Fibroblast of lung (primary cell): ENCODE results near the gene AMER2. TPM values are rescaled to one million over a fixed set of nuclear protein-coding genes. Genes with fewer than 3 reads are reported as not detected.

ENCODE experiments used
- DNase-seq, 2 donors: peaks; one replicate each; pipeline versions ENCODE4 v3.0.0 to v3.0.0-alpha.2; 2010; ENCODE audit warnings: low read depth in 2 of 2
- H2AFZ ChIP-seq: 2 replicates; pipeline ENCODE4 v1.5.1; 2012; ENCODE audit warnings: low read length, control low read depth, inconsistent platforms
- H3K27ac ChIP-seq: 2 replicates; pipeline ENCODE4 v1.5.1; 2011; ENCODE audit warnings: low read length, control low read depth; ENCODE audit not compliant: insufficient read depth
- H3K27me3 ChIP-seq: 2 replicates; pipeline ENCODE4 v1.5.1; 2011; ENCODE audit warnings: mild to moderate bottlenecking, low read length; ENCODE audit not compliant: control insufficient read depth, insufficient read depth
- H3K36me3 ChIP-seq: 2 replicates; pipeline ENCODE4 v1.5.1; 2011; ENCODE audit warnings: low read length; ENCODE audit not compliant: control insufficient read depth, insufficient read depth
- H3K4me1 ChIP-seq: 2 replicates; pipeline ENCODE4 v1.5.1; 2011; ENCODE audit warnings: low read length; ENCODE audit not compliant: control insufficient read depth, insufficient read depth; ENCODE audit errors: extremely low read depth
- H3K4me2 ChIP-seq: 2 replicates; pipeline ENCODE4 v1.5.1; 2011; ENCODE audit warnings: low read length, control low read depth; ENCODE audit not compliant: insufficient read depth; ENCODE audit errors: extremely low read depth
- H3K4me3 ChIP-seq, 4 experiments: fragments of 200-600 bp in 1 of 4; sonication (generic) in 1 of 4; replicated peaks in 1 of 4; 2 replicates each; pipeline ENCODE4 v1.5.1; 2011 to 2016; ENCODE audit warnings: low read length in 4 of 4, low read depth in 3 of 4, mild to moderate bottlenecking in 3 of 4, control low read depth in 2 of 4, inconsistent platforms in 1 of 4, mixed read lengths in 1 of 4; ENCODE audit not compliant: insufficient read depth in 1 of 4; ENCODE audit errors: control extremely low read depth in 1 of 4
- H3K79me2 ChIP-seq: 2 replicates; pipeline ENCODE4 v1.5.1; 2012; ENCODE audit warnings: mild to moderate bottlenecking, low read length, inconsistent platforms; ENCODE audit not compliant: control insufficient read depth, insufficient read depth
- H3K9ac ChIP-seq: 2 replicates; pipeline ENCODE4 v1.5.1; 2011; ENCODE audit warnings: mild to moderate bottlenecking, low read length, control low read depth; ENCODE audit not compliant: insufficient read depth
- H3K9me3 ChIP-seq: 2 replicates; pipeline ENCODE4 v1.5.1; 2012; ENCODE audit warnings: low read depth, low read length; ENCODE audit not compliant: control insufficient read depth, insufficient read depth
- H4K20me1 ChIP-seq: 2 replicates; pipeline ENCODE4 v1.5.1; 2011; ENCODE audit warnings: low read length; ENCODE audit not compliant: control insufficient read depth, insufficient read depth; ENCODE audit errors: extremely low read depth
- EZH2 ChIP-seq: IDR thresholded peaks from 2 replicates; pipeline ENCODE4 v1.5.1; 2012; ENCODE audit warnings: low read length, control low read depth, mild to moderate bottlenecking; ENCODE audit errors: missing control alignments
- polyA plus RNA-seq, 2 donors: library from polyadenylated mRNA; depleted of rRNA in 1 of 2; stranded (reverse) in 1 of 2; unstranded in 1 of 2; fragments of >200 nt; gene quantifications; 2 replicates each; pipeline ENCODE4 v1.2.1, GENCODE V29; 2011 to 2012; ENCODE audit warnings: missing spikeins in 1 of 2
- total RNA-seq: library from RNA; depleted of rRNA; stranded (reverse); fragments of >200 nt; gene quantifications from 2 replicates; pipeline ENCODE4 v1.2.1, GENCODE V29; 2014
- TF ChIP-seq, protein P1 (sequence below), 2 donors: IDR thresholded peaks in 1 of 2; conservative IDR thresholded peaks in 1 of 2; 1 replicate in 1 of 2; 2 replicates in 1 of 2; pipeline ENCODE4 v1.5.1; 2011 to 2012; ENCODE audit warnings: low read length in 2 of 2, control low read depth in 1 of 2, inconsistent platforms in 1 of 2, low read depth in 1 of 2, mild to moderate bottlenecking in 1 of 2

Gene AMER2
- total and polyA plus RNA-seq, 2 donors (not counting 1 experiment from before 2014, with no cell fraction given): under 0.01 TPM; not detected in 1

- Histone ChIP-seq H3K4me1 (no peaks in the 10 kb centered on the region), H3K4me3 (no peak overlapping the region), H3K9me3 (no peaks in the 10 kb centered on the region), H3K36me3 (no peaks in the 10 kb centered on the region), H3K27me3 (no peaks in the 10 kb centered on the region), H3K9ac (no peak overlapping the region), H4K20me1 (no peaks in the 10 kb centered on the region), H2AFZ (no peak overlapping the region), H3K79me2 (no peaks in the 10 kb centered on the region), H3K27ac (no peak overlapping the region), H3K4me2 (no peak overlapping the region)
- DNase-seq: no peak
- TF ChIP-seq, protein P1, sequence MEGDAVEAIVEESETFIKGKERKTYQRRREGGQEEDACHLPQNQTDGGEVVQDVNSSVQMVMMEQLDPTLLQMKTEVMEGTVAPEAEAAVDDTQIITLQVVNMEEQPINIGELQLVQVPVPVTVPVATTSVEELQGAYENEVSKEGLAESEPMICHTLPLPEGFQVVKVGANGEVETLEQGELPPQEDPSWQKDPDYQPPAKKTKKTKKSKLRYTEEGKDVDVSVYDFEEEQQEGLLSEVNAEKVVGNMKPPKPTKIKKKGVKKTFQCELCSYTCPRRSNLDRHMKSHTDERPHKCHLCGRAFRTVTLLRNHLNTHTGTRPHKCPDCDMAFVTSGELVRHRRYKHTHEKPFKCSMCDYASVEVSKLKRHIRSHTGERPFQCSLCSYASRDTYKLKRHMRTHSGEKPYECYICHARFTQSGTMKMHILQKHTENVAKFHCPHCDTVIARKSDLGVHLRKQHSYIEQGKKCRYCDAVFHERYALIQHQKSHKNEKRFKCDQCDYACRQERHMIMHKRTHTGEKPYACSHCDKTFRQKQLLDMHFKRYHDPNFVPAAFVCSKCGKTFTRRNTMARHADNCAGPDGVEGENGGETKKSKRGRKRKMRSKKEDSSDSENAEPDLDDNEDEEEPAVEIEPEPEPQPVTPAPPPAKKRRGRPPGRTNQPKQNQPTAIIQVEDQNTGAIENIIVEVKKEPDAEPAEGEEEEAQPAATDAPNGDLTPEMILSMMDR (conservative IDR thresholded peaks at IDR 0.05 in 1 of 2, IDR thresholded peaks at IDR 0.05 in 1 of 2; ENCODE audit: low read depth in 1 of 2, low read length in 2 of 2): no peak
- no peak for TF ChIP-seq EZH2
Measured at GRCh38 chr13:25148402-25148771, 23.7 kb downstream of the AMER2 start.

GRCh38 chr13:25147638-25148401 lies 24.3 kb downstream of the AMER2 start:
- Histone ChIP-seq H3K9ac (no peak overlapping the region), H4K20me1 (no peaks in the 10 kb centered on the region), H3K27ac (no peak overlapping the region), H2AFZ (no peak overlapping the region), H3K27me3 (no peaks in the 10 kb centered on the region), H3K4me3 (no peak overlapping the region), H3K4me2 (no peak overlapping the region), H3K36me3 (no peaks in the 10 kb centered on the region), H3K9me3 (no peaks in the 10 kb centered on the region), H3K79me2 (no peaks in the 10 kb centered on the region), H3K4me1 (no peaks in the 10 kb centered on the region)
- TF ChIP-seq EZH2: no peak
- TF ChIP-seq, protein P1 (conservative IDR thresholded peaks at IDR 0.05 in 1 of 2, IDR thresholded peaks at IDR 0.05 in 1 of 2; ENCODE audit: low read depth in 1 of 2, low read length in 2 of 2): no peak
- no peak for DNase-seq

DNA sequence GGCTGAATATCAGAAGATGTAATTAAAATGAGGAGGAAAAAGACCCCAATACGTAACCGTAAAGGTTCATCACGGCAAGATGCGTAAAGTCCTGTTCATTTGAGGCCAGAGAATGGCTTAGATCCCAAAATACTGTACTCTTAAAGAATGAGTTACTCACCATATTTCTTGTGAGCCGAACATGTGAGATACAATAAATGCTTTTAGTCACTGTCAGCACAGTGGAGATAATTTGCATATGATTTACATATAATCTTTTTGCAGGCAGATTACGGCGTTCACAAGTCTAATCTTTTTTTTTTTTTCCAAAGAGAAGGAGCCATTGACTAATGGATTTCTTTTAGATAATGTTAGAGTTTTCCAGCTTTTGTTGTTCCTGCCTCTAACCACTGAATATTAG lies 28.4 kb downstream of the AMER2 start:
- H3K9me3 ChIP-seq: no peaks in the 10 kb centered on the region
- H3K4me1 ChIP-seq: no peaks in the 10 kb centered on the region
- H3K27ac ChIP-seq: no peak overlapping the region
- no peak overlapping the region for H3K4me3 ChIP-seq
- no peaks in the 10 kb centered on the region for H3K36me3 ChIP-seq
- H4K20me1 ChIP-seq: no peaks in the 10 kb centered on the region
- DNase-seq: no peak
- H3K9ac ChIP-seq: no peak overlapping the region
- no peaks in the 10 kb centered on the region for H3K27me3 ChIP-seq
- no peaks in the 10 kb centered on the region for H3K79me2 ChIP-seq
- no peak overlapping the region for H2AFZ ChIP-seq
- no peak overlapping the region for H3K4me2 ChIP-seq
- TF ChIP-seq, protein P1 (conservative IDR thresholded peaks at IDR 0.05 in 1 of 2, IDR thresholded peaks at IDR 0.05 in 1 of 2; ENCODE audit: low read depth in 1 of 2, low read length in 2 of 2): no peak
- TF ChIP-seq EZH2: no peak
